Panc1 (cell line): Measurements from ENCODE around the gene ASB16. TPM values are rescaled to one million over a fixed set of nuclear protein-coding genes. Genes with fewer than 3 reads are reported as not detected.
A peak's percentile ranks its signal among the peaks of the same experiment; 100 is the strongest.

ENCODE experiments used
- ATAC-seq: fragments of 200-7000 bp; cut with Tn5 transposase; 2 replicates; pipeline ENCODE4 v1.9.1; 2020; ENCODE audit warnings: mild to moderate bottlenecking, moderate library complexity
- BruUV-seq: library from RNA; stranded (reverse); fragments of 400-500 nt; replicated peaks from 2 replicates; lab custom pipeline; 2021; lab: Mats Ljungman, UMichigan
- CTCF ChIA-PET: fragments of 300-600 bp; sonication (Branson Sonifier 250); formaldehyde crosslinking; loops from one replicate; lab custom pipeline; 2022; ENCODE audit warnings: antibody characterized with exemption; lab: Charles Lee
- POLR2A ChIA-PET: fragments of 300-600 bp; sonication (Branson Sonifier 250); formaldehyde crosslinking; loops from one replicate; lab custom pipeline; 2022; ENCODE audit warnings: antibody characterized with exemption; lab: Charles Lee
- DNase-seq: peaks from one replicate; pipeline ENCODE4 v3.0.0-alpha.2; 2010; ENCODE audit warnings: low read depth, low spot score
- H3K27ac ChIP-seq: 2 replicates; pipeline ENCODE4 v1.5.1; 2011; ENCODE audit warnings: mild to moderate bottlenecking, low read length, inconsistent platforms
- H3K27me3 ChIP-seq: fragments of 200-500 bp; sonication (Bioruptor generic); 2 replicates; pipeline ENCODE4 v1.6.0; 2014; ENCODE audit warnings: low read length, inconsistent platforms; ENCODE audit not compliant: control insufficient read depth, insufficient read depth
- H3K36me3 ChIP-seq: fragments of 200-500 bp; sonication (Bioruptor generic); 2 replicates; pipeline ENCODE4 v1.5.1; 2014; ENCODE audit warnings: inconsistent platforms, mild to moderate bottlenecking, low read length, moderate library complexity; ENCODE audit not compliant: control insufficient read depth, insufficient read depth
- H3K4me1 ChIP-seq: 2 replicates; pipeline ENCODE4 v1.5.1; 2011; ENCODE audit warnings: inconsistent platforms, mild to moderate bottlenecking, low read length, moderate library complexity; ENCODE audit not compliant: control insufficient read depth, insufficient read depth
- H3K4me3 ChIP-seq, 2 experiments: 2 replicates each; pipeline ENCODE4 v1.5.1; 2011 to 2012; ENCODE audit warnings: low read depth in 2 of 2, low read length in 2 of 2, mild to moderate bottlenecking in 2 of 2, inconsistent platforms in 1 of 2, moderate library complexity in 1 of 2
- H3K9me3 ChIP-seq: fragments of 200-500 bp; sonication (Bioruptor generic); 2 replicates; pipeline ENCODE4 v1.5.1; 2014; ENCODE audit warnings: low read depth, mild to moderate bottlenecking, inconsistent platforms, low read length, moderate library complexity; ENCODE audit not compliant: control insufficient read depth, insufficient read depth
- CTCF ChIP-seq: fragments of 450-650 bp; IDR thresholded peaks from 2 replicates; pipeline ENCODE4 v1.5.1; 2017; ENCODE audit warnings: mild to moderate bottlenecking
- POLR2AphosphoS5 ChIP-seq: IDR thresholded peaks from 2 replicates; pipeline ENCODE4 v1.6.1; 2012; ENCODE audit warnings: mild to moderate bottlenecking, low read depth, low read length, moderate library complexity
- REST ChIP-seq, 2 experiments: IDR thresholded peaks; 2 replicates each; pipeline ENCODE4 v1.6.1; 2011 to 2012; ENCODE audit warnings: low read depth in 2 of 2, control low read depth in 1 of 2, low read length in 1 of 2, mild to moderate bottlenecking in 1 of 2, moderate library complexity in 1 of 2; ENCODE audit not compliant: insufficient read depth in 1 of 2
- SIN3A ChIP-seq: IDR thresholded peaks from 2 replicates; pipeline ENCODE4 v1.6.1; 2012; ENCODE audit warnings: low read depth, mild to moderate bottlenecking, low read length, moderate library complexity, borderline replicate concordance; ENCODE audit not compliant: insufficient read depth
- TCF7L2 ChIP-seq: IDR thresholded peaks from 2 replicates; pipeline ENCODE4 v1.6.1; 2011; ENCODE audit warnings: mild to moderate bottlenecking, low read depth, low read length, inconsistent platforms
- in situ Hi-C: cut with HindIII; loops from 2 replicates; pipeline ENCODE4 v1.10.0; 2016; ENCODE audit warnings: low sequenced_read_pairs, low pct_unique_long_range_greater_than_20kb
- intact Hi-C: fragments of 100-400 bp; cut with micrococcal nuclease; formaldehyde crosslinking; loops from one replicate; pipeline ENCODE4 v1.10.0; 2022; ENCODE audit not compliant: unreplicated experiment
- total RNA-seq: library from RNA; stranded (reverse); gene quantifications from one replicate; pipeline ENCODE4 v1.2.1, GENCODE V29; 2021; ENCODE audit not compliant: unreplicated experiment

The ASB16 gene
- total RNA-seq, 1 experiment from 2014 or later = not detected

GRCh38 chr17:44121997-44122815, 48.3 kb upstream of the ASB16 start:
- ChIA-PET POLR2A (no interaction called here), CTCF (interaction anchor here (0.8 kb wide), 2 partner anchors 39 to 46 kb away, joined by 3 read pairs; no protein-coding TSS in a partner anchor)
- Histone ChIP-seq H3K4me3 (peak overlapping the region; percentile 59 to 61), H3K4me1 (peaks cover 5% of the 10 kb centered on the region; the same call in 1 of the 2 replicates), H3K36me3 (no peaks in the 10 kb centered on the region), H3K9me3 (no peaks in the 10 kb centered on the region), H3K27me3 (no peaks in the 10 kb centered on the region), H3K27ac (no peak overlapping the region)
- in situ Hi-C loops = no loop called here
- intact Hi-C loops = no loop called here
- no peak for TF ChIP-seq REST (IDR thresholded peaks at IDR 0.05; ENCODE audit: insufficient read depth in 1 of 2, low read depth in 2 of 2, low read length in 1 of 2)
- TF ChIP-seq SIN3A = no peak
- TF ChIP-seq POLR2AphosphoS5 = no peak
- no peak for TF ChIP-seq CTCF
- TF ChIP-seq TCF7L2 = no peak
- DNase-seq (no peak), ATAC-seq (no peak)
- TSS peak; percentile 75 for BruUV-seq

- no peaks in the 10 kb centered on the region for H3K27me3 ChIP-seq
- no peak for TF ChIP-seq POLR2AphosphoS5
- no peak for TF ChIP-seq SIN3A
- no peak for TF ChIP-seq REST (IDR thresholded peaks at IDR 0.05; ENCODE audit: insufficient read depth in 1 of 2, low read depth in 2 of 2, low read length in 1 of 2)
- TF ChIP-seq CTCF = no peak
- TF ChIP-seq TCF7L2 = no peak
- ATAC-seq = no peak
- no peaks in the 10 kb centered on the region for H3K9me3 ChIP-seq
- H3K4me1 ChIP-seq = peaks cover 5% of the 10 kb centered on the region; the same call in 1 of the 2 replicates
- no peaks in the 10 kb centered on the region for H3K36me3 ChIP-seq
- H3K27ac ChIP-seq = no peak overlapping the region
- DNase-seq = no peak
- in situ Hi-C loops = no loop called here
- no TSS peak for BruUV-seq
- H3K4me3 ChIP-seq = peak overlapping the region; percentile 59 to 61
- intact Hi-C loops = no loop called here
- CTCF ChIA-PET = interaction anchor here (0.6 to 0.8 kb wide), 3 partner anchors 28 to 45 kb away, joined by 3 to 4 read pairs (median 3); no protein-coding TSS in a partner anchor
- POLR2A ChIA-PET = no interaction called here
Measured at GRCh38 chr17:44122816-44123355, 47.6 kb upstream of the ASB16 start.
